ENCODE measurements around the gene GJC1. TPM values are rescaled to one million over a fixed set of nuclear protein-coding genes. Genes with fewer than 3 reads are reported as not detected.

GJC1 gene
- total RNA-seq, 2 donors from 2014 or later: 1.6 to 2.6 TPM

DNA sequence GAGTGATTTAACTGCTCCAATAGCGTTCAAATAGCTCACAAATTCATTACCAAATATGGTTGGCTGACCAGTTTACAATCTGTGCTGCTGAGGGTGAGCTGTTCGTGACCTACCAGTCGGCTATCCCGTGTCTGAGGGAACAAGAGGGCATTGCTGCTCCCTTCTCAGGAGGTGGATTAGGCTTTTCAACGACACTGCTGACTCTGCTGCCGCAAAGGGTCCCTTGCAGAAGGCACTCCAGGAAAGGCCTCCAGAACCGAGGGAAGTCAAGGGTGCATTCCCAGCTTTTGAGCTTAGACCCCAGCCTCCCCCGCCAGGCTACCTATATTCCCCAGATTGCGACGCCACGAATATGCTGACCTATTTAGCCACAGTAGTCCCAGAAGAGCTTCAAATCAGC lies 32.3 kb downstream of the GJC1 start:
- no peak overlapping the region for H3K4me3 ChIP-seq
- no peak for ATAC-seq
- H3K27me3 ChIP-seq: no peaks in the 10 kb centered on the region
- H3K27ac ChIP-seq: no peak overlapping the region
- no peaks in the 10 kb centered on the region for H3K4me1 ChIP-seq
- TF ChIP-seq, protein P1, sequence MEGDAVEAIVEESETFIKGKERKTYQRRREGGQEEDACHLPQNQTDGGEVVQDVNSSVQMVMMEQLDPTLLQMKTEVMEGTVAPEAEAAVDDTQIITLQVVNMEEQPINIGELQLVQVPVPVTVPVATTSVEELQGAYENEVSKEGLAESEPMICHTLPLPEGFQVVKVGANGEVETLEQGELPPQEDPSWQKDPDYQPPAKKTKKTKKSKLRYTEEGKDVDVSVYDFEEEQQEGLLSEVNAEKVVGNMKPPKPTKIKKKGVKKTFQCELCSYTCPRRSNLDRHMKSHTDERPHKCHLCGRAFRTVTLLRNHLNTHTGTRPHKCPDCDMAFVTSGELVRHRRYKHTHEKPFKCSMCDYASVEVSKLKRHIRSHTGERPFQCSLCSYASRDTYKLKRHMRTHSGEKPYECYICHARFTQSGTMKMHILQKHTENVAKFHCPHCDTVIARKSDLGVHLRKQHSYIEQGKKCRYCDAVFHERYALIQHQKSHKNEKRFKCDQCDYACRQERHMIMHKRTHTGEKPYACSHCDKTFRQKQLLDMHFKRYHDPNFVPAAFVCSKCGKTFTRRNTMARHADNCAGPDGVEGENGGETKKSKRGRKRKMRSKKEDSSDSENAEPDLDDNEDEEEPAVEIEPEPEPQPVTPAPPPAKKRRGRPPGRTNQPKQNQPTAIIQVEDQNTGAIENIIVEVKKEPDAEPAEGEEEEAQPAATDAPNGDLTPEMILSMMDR (IDR thresholded peaks at IDR 0.05): no peak
- TF ChIP-seq POLR2A (IDR thresholded peaks at IDR 0.05): no peak
- DNase-seq: no peak
- H3K9me3 ChIP-seq: no peaks in the 10 kb centered on the region
- WGBS, 2 donors: 76 to 80% methylated on average over 10 to 11 of the region's 11 CpGs
- intact Hi-C loops (cut with DNase I): no loop called here
- H3K36me3 ChIP-seq (replicated peaks in 1 of 2; ENCODE audit: insufficient read depth in 1 of 2, low read depth in 2 of 2): no peaks in the 10 kb centered on the region

DNA sequence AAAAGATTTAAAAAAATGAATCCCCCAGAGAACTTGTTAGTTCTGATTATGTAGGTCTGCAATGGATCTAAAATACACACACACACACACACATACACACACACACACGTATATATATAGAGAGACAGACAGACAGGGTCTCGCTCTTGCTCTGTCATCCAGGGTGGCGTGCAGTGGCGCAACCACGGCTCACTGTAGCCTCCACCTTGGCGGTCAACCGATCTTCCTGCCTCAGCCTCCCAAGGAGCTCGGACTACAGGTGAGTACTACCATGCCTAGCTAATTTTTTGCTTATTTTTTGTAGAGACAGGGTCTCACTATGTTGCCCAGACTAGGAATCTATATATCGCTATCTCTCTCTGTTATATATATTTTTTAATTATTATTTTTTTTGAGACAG lies 33.4 kb downstream of the GJC1 start:
- ATAC-seq (no peak), DNase-seq (no peak)
- Histone ChIP-seq H3K27me3 (no peaks in the 10 kb centered on the region), H3K4me1 (no peaks in the 10 kb centered on the region), H3K27ac (no peak overlapping the region), H3K9me3 (no peaks in the 10 kb centered on the region), H3K36me3 (replicated peaks in 1 of 2; ENCODE audit: insufficient read depth in 1 of 2, low read depth in 2 of 2) (no peaks in the 10 kb centered on the region), H3K4me3 (no peak overlapping the region)
- WGBS, 2 donors: 84 to 88% methylated on average over 9 of the region's 9 CpGs
- TF ChIP-seq, protein P1 (IDR thresholded peaks at IDR 0.05): no peak
- no peak for TF ChIP-seq POLR2A (IDR thresholded peaks at IDR 0.05)
- intact Hi-C loops (cut with DNase I): no loop called here

DNA sequence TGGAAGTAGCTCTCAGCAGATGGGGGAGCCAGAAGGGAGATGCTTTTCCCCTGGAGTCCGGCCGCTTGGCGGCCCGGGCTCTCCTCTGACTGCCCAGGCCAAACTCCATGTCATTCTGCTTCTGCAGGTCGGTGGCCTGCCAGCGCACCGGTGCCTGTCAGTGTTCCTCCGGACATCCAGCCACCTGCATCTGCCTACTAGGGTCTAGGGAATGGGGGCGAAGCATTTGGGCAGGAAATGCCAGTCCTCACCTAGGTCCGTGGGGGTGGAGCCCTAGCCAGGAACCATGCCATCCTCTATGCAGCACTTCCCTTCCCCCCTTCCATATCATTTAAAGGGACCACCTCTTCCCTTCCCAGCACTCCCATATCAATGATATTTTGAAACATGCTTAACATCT lies 34.2 kb downstream of the GJC1 start:
- Histone ChIP-seq H3K9me3 (no peaks in the 10 kb centered on the region), H3K27ac (no peak overlapping the region), H3K36me3 (replicated peaks in 1 of 2; ENCODE audit: insufficient read depth in 1 of 2, low read depth in 2 of 2) (no peaks in the 10 kb centered on the region), H3K4me3 (no peak overlapping the region), H3K4me1 (no peaks in the 10 kb centered on the region), H3K27me3 (no peaks in the 10 kb centered on the region)
- WGBS, 2 donors: 38 to 65% methylated on average over 2 to 10 of the region's 10 CpGs
- no peak for TF ChIP-seq POLR2A (IDR thresholded peaks at IDR 0.05)
- TF ChIP-seq, protein P1 (IDR thresholded peaks at IDR 0.05): no peak
- intact Hi-C loops (cut with DNase I): no loop called here
- DNase-seq (no peak), ATAC-seq (no peak)

DNA sequence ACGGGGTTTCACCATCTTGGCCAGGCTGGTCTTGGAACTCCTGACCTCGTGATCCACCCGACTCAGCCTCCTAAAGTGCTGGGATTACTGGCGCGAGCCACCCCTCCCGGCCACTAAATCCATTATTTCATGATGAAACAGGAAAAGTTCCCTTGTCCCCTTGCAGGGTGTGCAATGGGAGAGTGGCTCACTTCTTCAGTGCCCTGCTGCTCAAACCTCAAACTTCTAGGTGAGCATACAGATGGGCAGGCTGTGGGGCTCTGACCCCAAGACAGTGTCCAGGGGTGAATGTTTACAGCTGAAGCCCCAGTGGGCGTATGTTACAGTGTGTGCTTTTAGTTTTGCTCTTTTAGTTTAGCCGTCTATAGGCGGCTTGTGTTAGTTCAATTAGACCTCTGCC lies 34.7 kb downstream of the GJC1 start:
- Histone ChIP-seq H3K27me3 (no peaks in the 10 kb centered on the region), H3K36me3 (replicated peaks in 1 of 2; ENCODE audit: insufficient read depth in 1 of 2, low read depth in 2 of 2) (no peaks in the 10 kb centered on the region), H3K9me3 (no peaks in the 10 kb centered on the region), H3K4me1 (no peaks in the 10 kb centered on the region), H3K27ac (peak overlapping the region in 1 of 4 donors; percentile 21), H3K4me3 (no peak overlapping the region)
- intact Hi-C loops (cut with DNase I): no loop called here
- ATAC-seq (no peak), DNase-seq (no peak)
- TF ChIP-seq, protein P1 (IDR thresholded peaks at IDR 0.05): no peak
- no peak for TF ChIP-seq POLR2A (IDR thresholded peaks at IDR 0.05)
- WGBS, 2 donors: 61 to 74% methylated on average over 9 of the region's 9 CpGs

DNA sequence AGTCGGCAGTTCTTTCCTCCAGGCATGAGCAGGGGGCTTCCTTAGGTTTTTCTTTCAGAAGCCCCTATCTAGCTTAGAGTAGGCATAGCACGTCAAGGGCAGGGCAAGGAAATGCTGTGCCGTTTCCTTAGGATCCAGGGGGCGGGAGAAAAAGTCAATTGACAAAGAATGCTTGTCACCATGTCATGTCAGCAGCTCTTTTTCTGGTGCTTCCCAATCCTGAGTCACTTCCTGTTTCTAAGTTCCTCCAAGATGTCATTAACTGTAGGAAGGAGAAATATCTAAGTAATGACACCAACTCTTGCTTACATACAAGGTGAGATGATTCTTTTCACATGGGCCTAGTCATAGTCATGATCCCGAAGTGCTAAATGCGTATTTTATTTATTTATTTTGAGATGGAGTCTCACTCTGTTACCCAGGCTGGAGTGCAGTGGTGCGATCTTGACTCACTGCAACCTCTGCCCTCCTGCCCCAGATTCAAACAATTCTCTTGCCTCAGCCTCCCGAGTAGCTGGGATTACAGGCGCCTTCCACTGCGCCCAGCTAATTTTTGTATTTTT lies 35.2 kb downstream of the GJC1 start:
- Histone ChIP-seq H3K4me1 (no peaks in the 10 kb centered on the region), H3K36me3 (replicated peaks in 1 of 2; ENCODE audit: insufficient read depth in 1 of 2, low read depth in 2 of 2) (no peaks in the 10 kb centered on the region), H3K27me3 (no peaks in the 10 kb centered on the region), H3K4me3 (no peak overlapping the region), H3K9me3 (no peaks in the 10 kb centered on the region), H3K27ac (peak overlapping the region in 1 of 4 donors; percentile 41)
- intact Hi-C loops (cut with DNase I): no loop called here
- ATAC-seq (no peak), DNase-seq (no peak)
- TF ChIP-seq, protein P1 (IDR thresholded peaks at IDR 0.05): no peak
- no peak for TF ChIP-seq POLR2A (IDR thresholded peaks at IDR 0.05)
- WGBS, 2 donors: 50% methylated on average over 10 of the region's 10 CpGs
